Neural progenitor cell (in vitro differentiated cells): ENCODE results near the gene CACFD1. TPM values are rescaled to one million over a fixed set of nuclear protein-coding genes. Genes with fewer than 3 reads are reported as not detected.

Experiments
- DNase-seq: peaks from one replicate; pipeline ENCODE4 v3.0.0-alpha.2; 2016; ENCODE audit warnings: low spot score
- H2AFZ ChIP-seq: fragments of 200-600 bp; sonication (generic); replicated peaks from 2 replicates; pipeline ENCODE4 v1.6.1; 2016; ENCODE audit warnings: antibody characterized with exemption
- H3F3A ChIP-seq: fragments of 200-600 bp; sonication (generic); 2 replicates; pipeline ENCODE4 v1.6.1; 2016; ENCODE audit warnings: antibody characterized with exemption, low read depth
- H3K27ac ChIP-seq: fragments of 200-600 bp; sonication (generic); 2 replicates; pipeline ENCODE4 v1.5.1; 2016; ENCODE audit warnings: mild to moderate bottlenecking
- H3K27me3 ChIP-seq: fragments of 200-600 bp; sonication (generic); 2 replicates; pipeline ENCODE4 v1.6.1; 2016; ENCODE audit warnings: mild to moderate bottlenecking, moderate library complexity
- H3K36me3 ChIP-seq: fragments of 200-600 bp; sonication (generic); 2 replicates; pipeline ENCODE4 v1.5.1; 2016
- H3K4me1 ChIP-seq: fragments of 200-600 bp; sonication (generic); 2 replicates; pipeline ENCODE4 v1.6.1; 2016; ENCODE audit warnings: mixed run types
- H3K4me2 ChIP-seq: fragments of 200-600 bp; sonication (generic); 2 replicates; pipeline ENCODE4 v1.6.1; 2016
- H3K4me3 ChIP-seq: fragments of 200-600 bp; sonication (generic); 2 replicates; pipeline ENCODE4 v1.5.1; 2016
- H3K79me2 ChIP-seq: fragments of 200-600 bp; sonication (generic); 2 replicates; pipeline ENCODE4 v1.6.1; 2016; ENCODE audit warnings: low read depth
- H3K9ac ChIP-seq: fragments of 200-600 bp; sonication (generic); 2 replicates; pipeline ENCODE4 v1.6.1; 2016
- H3K9me3 ChIP-seq: fragments of 200-600 bp; sonication (generic); 2 replicates; pipeline ENCODE4 v1.5.1; 2016; ENCODE audit warnings: low read depth
- H4K20me1 ChIP-seq: fragments of 200-600 bp; sonication (generic); 2 replicates; pipeline ENCODE4 v1.6.1; 2016; ENCODE audit warnings: low read depth
- H3K27ac Mint-ChIP-seq: 3 replicates; pipeline ENCODE4 v1.8.0; 2021; ENCODE audit warnings: mixed read lengths
- H3K27me3 Mint-ChIP-seq: 2 replicates; pipeline ENCODE4 v1.8.0; 2022; ENCODE audit warnings: low read depth, mild to moderate bottlenecking, inconsistent platforms, moderate library complexity, mixed read lengths; ENCODE audit not compliant: insufficient read depth
- H3K36me3 Mint-ChIP-seq: 3 replicates; pipeline ENCODE4 v1.8.0; 2021; ENCODE audit warnings: mixed read lengths
- H3K4me1 Mint-ChIP-seq: 3 replicates; pipeline ENCODE4 v1.8.0; 2021; ENCODE audit warnings: mixed read lengths
- H3K4me3 Mint-ChIP-seq: 3 replicates; pipeline ENCODE4 v1.8.0; 2021; ENCODE audit warnings: mild to moderate bottlenecking, moderate library complexity, mixed read lengths
- H3K9me3 Mint-ChIP-seq: 3 replicates; pipeline ENCODE4 v1.8.0; 2020; ENCODE audit warnings: mixed read lengths
- CTCF ChIP-seq: fragments of 200-600 bp; sonication (generic); IDR thresholded peaks from 2 replicates; pipeline ENCODE4 v1.5.1; 2017; ENCODE audit warnings: antibody characterized with exemption, mild to moderate bottlenecking
- EZH2 ChIP-seq: fragments of 200-600 bp; sonication (generic); IDR thresholded peaks from 2 replicates; pipeline ENCODE4 v1.6.1; 2017; ENCODE audit warnings: antibody characterized with exemption, mild to moderate bottlenecking, moderate library complexity
- EZH2phosphoT487 ChIP-seq: fragments of 200-600 bp; sonication (generic); IDR thresholded peaks from 2 replicates; pipeline ENCODE4 v1.6.1; 2017; ENCODE audit warnings: antibody characterized with exemption
- total RNA-seq: library from RNA; depleted of rRNA; stranded (reverse); fragments of >200 nt; gene quantifications from 2 replicates; pipeline ENCODE4 v1.2.3, GENCODE V29; 2015; ENCODE audit warnings: low replicate concordance

Gene CACFD1
- total RNA-seq, 1 donor from 2014 or later: 15.7 TPM

GRCh38 chr9:133419005-133419404 lies 40.8 kb upstream of the CACFD1 start:
- H3K4me3 ChIP-seq: peak overlapping the region; percentile 95
- no peak overlapping the region for H3K9ac ChIP-seq
- peaks cover 6% of the 10 kb centered on the region for H3K27me3 Mint-ChIP-seq
- peak overlapping the region; percentile 95 for H3K27ac Mint-ChIP-seq
- H3K27me3 ChIP-seq: no peaks in the 10 kb centered on the region
- DNase-seq: no peak
- H3K9me3 ChIP-seq: no peaks in the 10 kb centered on the region
- H3K9me3 Mint-ChIP-seq: no peaks in the 10 kb centered on the region
- H3K4me1 ChIP-seq: peaks cover 8% of the 10 kb centered on the region
- no peaks in the 10 kb centered on the region for H3K36me3 Mint-ChIP-seq
- peak overlapping the region; percentile 99 for H3K4me2 ChIP-seq
- H3K4me1 Mint-ChIP-seq: peaks cover 32% of the 10 kb centered on the region
- peaks cover 38% of the 10 kb centered on the region for H3K79me2 ChIP-seq
- no peak overlapping the region for H2AFZ ChIP-seq
- TF ChIP-seq CTCF (no peak), EZH2phosphoT487 (no peak), EZH2 (no peak)
- H4K20me1 ChIP-seq: peaks cover 18% of the 10 kb centered on the region
- H3K36me3 ChIP-seq: no peaks in the 10 kb centered on the region
- H3F3A ChIP-seq: peaks cover 20% of the 10 kb centered on the region
- no peak overlapping the region for H3K27ac ChIP-seq
- H3K4me3 Mint-ChIP-seq: peak overlapping the region; percentile 92

GRCh38 chr9:133420392-133420827 lies 39.4 kb upstream of the CACFD1 start:
- no peak overlapping the region for H3K27ac Mint-ChIP-seq
- H4K20me1 ChIP-seq: peaks cover 17% of the 10 kb centered on the region
- H3K9me3 Mint-ChIP-seq: no peaks in the 10 kb centered on the region
- H3K4me3 Mint-ChIP-seq: peak overlapping the region; percentile 57
- TF ChIP-seq EZH2: no peak
- no peak for TF ChIP-seq EZH2phosphoT487
- no peak for TF ChIP-seq CTCF
- peaks cover 6% of the 10 kb centered on the region for H3K27me3 Mint-ChIP-seq
- no peak overlapping the region for H2AFZ ChIP-seq
- H3K4me2 ChIP-seq: no peak overlapping the region
- H3K4me1 ChIP-seq: peaks cover 8% of the 10 kb centered on the region
- H3K9me3 ChIP-seq: no peaks in the 10 kb centered on the region
- H3K36me3 ChIP-seq: no peaks in the 10 kb centered on the region
- H3K4me1 Mint-ChIP-seq: peaks cover 32% of the 10 kb centered on the region
- no peak overlapping the region for H3K4me3 ChIP-seq
- H3K36me3 Mint-ChIP-seq: no peaks in the 10 kb centered on the region
- H3K9ac ChIP-seq: no peak overlapping the region
- peaks cover 20% of the 10 kb centered on the region for H3F3A ChIP-seq
- no peak overlapping the region for H3K27ac ChIP-seq
- H3K27me3 ChIP-seq: no peaks in the 10 kb centered on the region
- peaks cover 31% of the 10 kb centered on the region for H3K79me2 ChIP-seq
- peak; percentile 39 for DNase-seq

GRCh38 chr9:133421615-133422542 lies 37.9 kb upstream of the CACFD1 start, which contains the start of gene ADAMTS13:
Gene ADAMTS13 (plus strand): TSS chr9:133422367. CDS start chr9:133422444, 77 bp downstream.
- H2AFZ ChIP-seq: no peak within 1 kb of the TSS
- peak within 1 kb of the TSS; percentile 34 for H3K9ac ChIP-seq

More at GRCh38 chr9:133421615-133422542, 37.9 kb upstream of the CACFD1 start, which contains the start of gene ADAMTS13:
- Histone ChIP-seq H3F3A (peaks cover 20% of the 10 kb centered on the region), H3K79me2 (peaks cover 16% of the 10 kb centered on the region), H3K27me3 (no peaks in the 10 kb centered on the region), H3K4me1 (peaks cover 4% of the 10 kb centered on the region), H3K36me3 (no peaks in the 10 kb centered on the region), H4K20me1 (peaks cover 7% of the 10 kb centered on the region), H3K4me3 (no peak within 1 kb of the TSS), H3K27ac (no peak within 1 kb of the TSS), H3K9me3 (no peaks in the 10 kb centered on the region), H3K4me2 (no peak within 1 kb of the TSS)
- TF ChIP-seq EZH2: no peak
- TF ChIP-seq EZH2phosphoT487: no peak
- peak; percentile 25 for TF ChIP-seq CTCF
- no peaks in the 10 kb centered on the region for H3K9me3 Mint-ChIP-seq
- peaks cover 11% of the 10 kb centered on the region for H3K27me3 Mint-ChIP-seq
- peak; percentile 32 for DNase-seq
- peaks cover 26% of the 10 kb centered on the region for H3K4me1 Mint-ChIP-seq
- H3K27ac Mint-ChIP-seq: peak within 1 kb of the TSS; percentile 46
- no peak within 1 kb of the TSS for H3K4me3 Mint-ChIP-seq
- no peaks in the 10 kb centered on the region for H3K36me3 Mint-ChIP-seq
